Chondrocyte (in vitro differentiated cells): ENCODE results near the gene ARHGEF7. TPM values are rescaled to one million over a fixed set of nuclear protein-coding genes. Genes with fewer than 3 reads are reported as not detected.
"Not testable (repeated sequence)": the region's sequence is repeated elsewhere in the genome, so short reads cannot be mapped to it uniquely, and the experiment has no call there.

Experiments used
- DNase-seq: peaks from one replicate; pipeline ENCODE4 v3.0.0; 2021; ENCODE audit warnings: mixed read lengths, low spot score
- H3K27ac Mint-ChIP-seq: one replicate; pipeline ENCODE4 v1.8.0; 2021; ENCODE audit warnings: mild to moderate bottlenecking, moderate library complexity, mixed read lengths; ENCODE audit not compliant: unreplicated experiment
- H3K27me3 Mint-ChIP-seq: 2 replicates; pipeline ENCODE4 v1.8.0; 2021; ENCODE audit warnings: low read depth, mixed read lengths
- H3K36me3 Mint-ChIP-seq: 2 replicates; pipeline ENCODE4 v1.8.0; 2021; ENCODE audit warnings: low read depth, mixed read lengths
- H3K4me1 Mint-ChIP-seq: 2 replicates; pipeline ENCODE4 v1.8.0; 2021; ENCODE audit warnings: low read depth, mild to moderate bottlenecking, mixed read lengths
- H3K4me3 Mint-ChIP-seq: one replicate; pipeline ENCODE4 v1.8.0; 2021; ENCODE audit warnings: mild to moderate bottlenecking, moderate library complexity, mixed read lengths; ENCODE audit not compliant: unreplicated experiment
- H3K9me3 Mint-ChIP-seq: 2 replicates; pipeline ENCODE4 v1.8.0; 2021; ENCODE audit warnings: low read depth, mixed read lengths
- CTCF ChIP-seq: fragments of 200-600 bp; sonication (generic); IDR thresholded peaks from 2 replicates; pipeline ENCODE4 v1.5.0; 2021; ENCODE audit warnings: antibody characterized with exemption, mild to moderate bottlenecking, moderate library complexity
- total RNA-seq: library from RNA; stranded (reverse); gene quantifications from 3 replicates; pipeline ENCODE4 v1.2.1, GENCODE V29; 2021

ARHGEF7 gene
- total RNA-seq, 1 donor from 2014 or later = 137 TPM

DNA sequence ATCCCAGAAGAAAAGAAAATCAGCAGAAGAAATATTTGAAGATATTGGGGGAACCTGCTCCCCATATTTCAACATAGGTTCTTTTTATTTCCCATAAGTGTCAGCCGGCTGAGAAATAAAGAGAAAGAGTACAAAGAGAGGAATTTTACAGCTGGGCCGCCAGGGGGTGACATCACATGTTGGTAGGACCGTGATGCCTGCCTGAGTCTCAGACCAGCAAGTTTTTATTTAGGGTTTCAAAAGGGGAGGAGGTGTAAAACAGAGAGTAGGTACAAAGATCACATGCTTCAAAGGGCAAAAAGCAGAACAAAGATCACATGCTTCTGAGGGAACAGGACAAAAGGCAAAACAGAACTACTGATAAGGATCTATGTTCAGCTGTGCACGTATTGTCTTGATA is 44.0 kb upstream of the ARHGEF7 start:
- not testable (repeated sequence) for H3K27ac Mint-ChIP-seq, DNase-seq, H3K27me3 Mint-ChIP-seq, H3K4me1 Mint-ChIP-seq, H3K4me3 Mint-ChIP-seq
- Mint-ChIP-seq H3K9me3 (peaks cover 34% of the 10 kb centered on the region), H3K36me3 (peaks cover 14% of the 10 kb centered on the region)
- peak; percentile 38 for TF ChIP-seq CTCF

GRCh38 chr13:111071526-111071925 is 43.6 kb upstream of the ARHGEF7 start:
- H3K27ac Mint-ChIP-seq, H3K4me3 Mint-ChIP-seq, H3K4me1 Mint-ChIP-seq, H3K27me3 Mint-ChIP-seq, DNase-seq: not testable (repeated sequence)
- peaks cover 14% of the 10 kb centered on the region for H3K36me3 Mint-ChIP-seq
- peaks cover 34% of the 10 kb centered on the region for H3K9me3 Mint-ChIP-seq

- Mint-ChIP-seq H3K4me3 (no peak overlapping the region), H3K27ac (no peak overlapping the region), H3K27me3 (no peaks in the 10 kb centered on the region), H3K4me1 (no peaks in the 10 kb centered on the region), H3K36me3 (peaks cover 14% of the 10 kb centered on the region), H3K9me3 (peaks cover 34% of the 10 kb centered on the region)
- no peak for DNase-seq
- TF ChIP-seq CTCF = no peak
These were observed 40.3 kb upstream of the ARHGEF7 start for GRCh38 chr13:111074826-111075225.

GRCh38 chr13:111076155-111077013 is 38.7 kb upstream of the ARHGEF7 start:
- H3K4me1 Mint-ChIP-seq = no peaks in the 10 kb centered on the region
- no peak overlapping the region for H3K4me3 Mint-ChIP-seq
- peaks cover 26% of the 10 kb centered on the region for H3K9me3 Mint-ChIP-seq
- H3K27ac Mint-ChIP-seq = no peak overlapping the region
- TF ChIP-seq CTCF = no peak
- H3K27me3 Mint-ChIP-seq = no peaks in the 10 kb centered on the region
- DNase-seq = no peak
- H3K36me3 Mint-ChIP-seq = peaks cover 8% of the 10 kb centered on the region

DNA sequence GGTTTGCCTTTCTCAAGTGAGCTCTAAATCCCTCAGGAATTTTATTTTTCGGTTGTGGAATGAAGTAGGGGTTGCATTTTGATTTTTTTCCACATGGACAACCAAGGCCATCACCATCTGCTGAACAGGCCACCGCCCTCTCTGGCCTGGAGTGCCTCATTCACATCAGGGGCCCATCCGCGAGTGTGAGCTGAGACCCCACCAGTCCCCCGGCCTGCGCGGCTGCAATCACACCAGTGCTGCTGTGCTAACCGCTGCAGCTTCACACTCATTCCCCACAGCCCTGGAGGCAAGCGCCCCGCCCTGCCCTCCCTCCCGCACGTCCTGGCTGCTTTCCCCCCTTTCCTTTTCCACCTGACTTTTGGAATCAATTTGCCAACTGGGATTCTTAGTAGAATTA is 35.7 kb upstream of the ARHGEF7 start:
- DNase-seq = no peak
- H3K27ac Mint-ChIP-seq = no peak overlapping the region
- H3K27me3 Mint-ChIP-seq = no peaks in the 10 kb centered on the region
- H3K9me3 Mint-ChIP-seq = peaks cover 12% of the 10 kb centered on the region
- TF ChIP-seq CTCF = no peak
- H3K4me3 Mint-ChIP-seq = no peak overlapping the region
- H3K36me3 Mint-ChIP-seq = peaks cover 5% of the 10 kb centered on the region
- H3K4me1 Mint-ChIP-seq = no peaks in the 10 kb centered on the region

DNA sequence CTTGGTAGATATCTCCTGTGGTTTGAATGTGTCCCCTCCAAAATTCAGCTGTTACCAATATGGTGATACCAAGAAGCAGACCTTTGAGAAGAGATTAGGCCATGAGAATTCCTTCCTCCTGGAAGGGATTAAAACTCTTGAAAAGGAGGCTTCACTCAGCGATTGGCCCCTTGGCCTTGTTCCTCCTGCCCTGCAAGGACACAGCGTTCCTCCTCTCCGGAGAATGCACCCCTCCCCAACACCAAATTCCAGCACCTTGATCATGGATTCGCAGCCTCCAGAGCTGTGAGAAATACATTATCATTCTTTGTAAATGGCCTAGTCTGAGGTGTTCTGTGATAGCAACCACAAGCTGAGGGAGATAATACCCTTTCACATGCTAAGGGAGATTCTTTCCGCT is 34.5 kb upstream of the ARHGEF7 start:
- H3K36me3 Mint-ChIP-seq = no peaks in the 10 kb centered on the region
- H3K9me3 Mint-ChIP-seq = peaks cover 2% of the 10 kb centered on the region
- H3K27me3 Mint-ChIP-seq = no peaks in the 10 kb centered on the region
- no peak for TF ChIP-seq CTCF
- no peaks in the 10 kb centered on the region for H3K4me1 Mint-ChIP-seq
- H3K27ac Mint-ChIP-seq = no peak overlapping the region
- H3K4me3 Mint-ChIP-seq = no peak overlapping the region
- DNase-seq = no peak
